Stimulated activated CD4-positive, alpha-beta T cell treated with anti-CD3 and anti-CD28 coated beads, Interleukin-12 subunit alpha, Interleukin-12 subunit beta, amount 100 ng/mL, for 4 hours (primary cell): ENCODE results near the gene TNIP1.

Source experiments
- DNase-seq: peaks from one replicate; pipeline ENCODE4 v3.0.0-alpha.2; 2020

Gene TNIP1

GRCh38 chr5:151018846-151019245 is 62.0 kb downstream of the TNIP1 start:
- no peak for DNase-seq

- DNase-seq = no peak
Measured at GRCh38 chr5:151017897-151018296, 62.9 kb downstream of the TNIP1 start.

GRCh38 chr5:151016700-151017099 is 64.1 kb downstream of the TNIP1 start:
- no peak for DNase-seq

- no peak for DNase-seq
Measured at GRCh38 chr5:151015974-151016587, 64.8 kb downstream of the TNIP1 start.

- no peak for DNase-seq
Measured at GRCh38 chr5:151014680-151015343, 66.0 kb downstream of the TNIP1 start.

- no peak for DNase-seq
Measured at GRCh38 chr5:151012862-151013261, 68.0 kb downstream of the TNIP1 start.

GRCh38 chr5:151008906-151009305 is 71.9 kb downstream of the TNIP1 start:
- DNase-seq = no peak

- no peak for DNase-seq
Measured at GRCh38 chr5:151008210-151008491, 72.7 kb downstream of the TNIP1 start.

- DNase-seq = no peak
Measured at GRCh38 chr5:151007430-151008209, 73.2 kb downstream of the TNIP1 start.

GRCh38 chr5:151006704-151007334 is 74.0 kb downstream of the TNIP1 start:
- DNase-seq = no peak

GRCh38 chr5:151005950-151006576 is 74.8 kb downstream of the TNIP1 start:
- no peak for DNase-seq

GRCh38 chr5:151005187-151005949 is 75.5 kb downstream of the TNIP1 start:
- no peak for DNase-seq

- DNase-seq = no peak
Measured at GRCh38 chr5:151004499-151004898, 76.3 kb downstream of the TNIP1 start.

GRCh38 chr5:151003503-151003860 is 77.4 kb downstream of the TNIP1 start:
- DNase-seq = no peak

GRCh38 chr5:151002681-151003502 is 77.9 kb downstream of the TNIP1 start:
- no peak for DNase-seq

- DNase-seq = no peak
Measured at GRCh38 chr5:151002250-151002649, 78.6 kb downstream of the TNIP1 start.

GRCh38 chr5:151001436-151001835 is 79.4 kb downstream of the TNIP1 start:
- no peak for DNase-seq

- DNase-seq = no peak
Measured at GRCh38 chr5:150999704-151000442, 81.0 kb downstream of the TNIP1 start.

GRCh38 chr5:150993826-150994412 is 86.9 kb downstream of the TNIP1 start:
- DNase-seq = no peak

- no peak for DNase-seq
Measured at GRCh38 chr5:150993422-150993821, 87.4 kb downstream of the TNIP1 start.

GRCh38 chr5:150992705-150993104 is 88.1 kb downstream of the TNIP1 start:
- no peak for DNase-seq
